NCI-H446 treated with DMSO at 0.1 percent for 48 hours (cell line): ENCODE measurements around the gene USP24.

ENCODE experiments used
- DNase-seq: peaks from one replicate; lab custom pipeline; 2025; lab: John Stamatoyannopoulos, UW

Gene USP24, protein sequence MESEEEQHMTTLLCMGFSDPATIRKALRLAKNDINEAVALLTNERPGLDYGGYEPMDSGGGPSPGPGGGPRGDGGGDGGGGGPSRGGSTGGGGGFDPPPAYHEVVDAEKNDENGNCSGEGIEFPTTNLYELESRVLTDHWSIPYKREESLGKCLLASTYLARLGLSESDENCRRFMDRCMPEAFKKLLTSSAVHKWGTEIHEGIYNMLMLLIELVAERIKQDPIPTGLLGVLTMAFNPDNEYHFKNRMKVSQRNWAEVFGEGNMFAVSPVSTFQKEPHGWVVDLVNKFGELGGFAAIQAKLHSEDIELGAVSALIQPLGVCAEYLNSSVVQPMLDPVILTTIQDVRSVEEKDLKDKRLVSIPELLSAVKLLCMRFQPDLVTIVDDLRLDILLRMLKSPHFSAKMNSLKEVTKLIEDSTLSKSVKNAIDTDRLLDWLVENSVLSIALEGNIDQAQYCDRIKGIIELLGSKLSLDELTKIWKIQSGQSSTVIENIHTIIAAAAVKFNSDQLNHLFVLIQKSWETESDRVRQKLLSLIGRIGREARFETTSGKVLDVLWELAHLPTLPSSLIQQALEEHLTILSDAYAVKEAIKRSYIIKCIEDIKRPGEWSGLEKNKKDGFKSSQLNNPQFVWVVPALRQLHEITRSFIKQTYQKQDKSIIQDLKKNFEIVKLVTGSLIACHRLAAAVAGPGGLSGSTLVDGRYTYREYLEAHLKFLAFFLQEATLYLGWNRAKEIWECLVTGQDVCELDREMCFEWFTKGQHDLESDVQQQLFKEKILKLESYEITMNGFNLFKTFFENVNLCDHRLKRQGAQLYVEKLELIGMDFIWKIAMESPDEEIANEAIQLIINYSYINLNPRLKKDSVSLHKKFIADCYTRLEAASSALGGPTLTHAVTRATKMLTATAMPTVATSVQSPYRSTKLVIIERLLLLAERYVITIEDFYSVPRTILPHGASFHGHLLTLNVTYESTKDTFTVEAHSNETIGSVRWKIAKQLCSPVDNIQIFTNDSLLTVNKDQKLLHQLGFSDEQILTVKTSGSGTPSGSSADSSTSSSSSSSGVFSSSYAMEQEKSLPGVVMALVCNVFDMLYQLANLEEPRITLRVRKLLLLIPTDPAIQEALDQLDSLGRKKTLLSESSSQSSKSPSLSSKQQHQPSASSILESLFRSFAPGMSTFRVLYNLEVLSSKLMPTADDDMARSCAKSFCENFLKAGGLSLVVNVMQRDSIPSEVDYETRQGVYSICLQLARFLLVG (N-terminal part only)

DNA sequence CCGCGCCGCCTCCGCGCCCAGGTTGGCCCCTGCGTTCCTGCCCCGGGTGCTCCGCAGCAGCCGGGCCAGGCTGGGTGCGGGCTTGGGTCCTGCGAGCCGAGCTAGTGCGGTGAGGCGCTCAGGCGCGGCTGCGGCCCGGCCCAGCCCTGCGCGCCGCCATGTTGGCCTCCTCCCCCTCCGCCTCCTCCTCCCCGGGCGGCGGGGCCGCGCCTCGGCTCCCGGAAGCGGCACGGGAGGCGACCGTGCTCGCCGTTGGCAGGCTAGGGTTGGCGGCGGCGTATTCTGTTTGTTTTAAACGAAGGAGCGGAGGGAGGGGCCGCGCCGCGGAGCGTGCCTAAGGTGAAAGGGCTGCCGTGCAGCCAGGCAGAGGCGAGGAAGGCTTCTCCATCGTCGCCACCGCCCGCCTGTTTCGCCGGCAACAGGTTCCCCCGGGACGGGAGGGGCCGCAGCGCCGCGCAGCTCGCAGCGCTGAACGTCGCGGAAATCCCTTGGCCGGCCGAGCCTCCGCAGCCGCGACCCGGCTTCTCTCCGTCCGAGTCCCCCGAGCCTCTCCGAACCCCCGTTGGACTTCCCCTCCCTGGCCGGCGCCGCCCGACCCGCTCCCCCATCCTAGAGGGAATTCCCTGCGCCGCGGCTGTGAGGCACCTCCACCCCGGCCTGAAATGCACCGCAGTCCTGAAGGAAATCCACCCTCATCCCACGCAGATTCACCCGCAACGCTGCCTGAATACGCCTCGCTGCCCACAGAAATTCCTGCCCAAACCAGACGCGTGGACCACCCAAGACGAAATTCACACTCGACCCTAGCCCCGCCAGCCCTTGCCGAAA is at the start of gene USP24:
Gene USP24, minus strand, starts transcription at position 171 of the 828 bp plus-strand sequence. CDS start 251 bp downstream, outside the sequence.
- DNase-seq, result peak; percentile 45

DNA sequence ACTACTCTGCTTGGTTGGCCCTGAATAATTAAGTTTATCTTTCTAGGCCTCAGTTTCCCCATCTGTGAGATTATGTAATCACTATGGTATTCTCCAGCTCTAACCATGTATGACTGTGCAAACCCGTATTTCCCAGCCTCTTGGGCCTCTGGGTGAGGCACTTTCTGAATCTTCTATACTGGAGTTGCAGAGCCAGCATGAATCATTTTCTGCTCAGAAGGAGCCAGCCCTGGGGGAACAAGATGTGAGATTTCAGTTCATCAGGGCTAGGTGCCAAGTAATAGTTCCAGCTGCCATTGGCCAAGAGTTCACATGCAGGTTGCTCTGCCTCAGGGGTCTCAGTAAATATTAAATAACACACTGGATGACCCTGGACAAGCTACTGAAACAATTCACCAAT is 47.7 kb upstream of the USP24 start:
- no peak for DNase-seq

DNA sequence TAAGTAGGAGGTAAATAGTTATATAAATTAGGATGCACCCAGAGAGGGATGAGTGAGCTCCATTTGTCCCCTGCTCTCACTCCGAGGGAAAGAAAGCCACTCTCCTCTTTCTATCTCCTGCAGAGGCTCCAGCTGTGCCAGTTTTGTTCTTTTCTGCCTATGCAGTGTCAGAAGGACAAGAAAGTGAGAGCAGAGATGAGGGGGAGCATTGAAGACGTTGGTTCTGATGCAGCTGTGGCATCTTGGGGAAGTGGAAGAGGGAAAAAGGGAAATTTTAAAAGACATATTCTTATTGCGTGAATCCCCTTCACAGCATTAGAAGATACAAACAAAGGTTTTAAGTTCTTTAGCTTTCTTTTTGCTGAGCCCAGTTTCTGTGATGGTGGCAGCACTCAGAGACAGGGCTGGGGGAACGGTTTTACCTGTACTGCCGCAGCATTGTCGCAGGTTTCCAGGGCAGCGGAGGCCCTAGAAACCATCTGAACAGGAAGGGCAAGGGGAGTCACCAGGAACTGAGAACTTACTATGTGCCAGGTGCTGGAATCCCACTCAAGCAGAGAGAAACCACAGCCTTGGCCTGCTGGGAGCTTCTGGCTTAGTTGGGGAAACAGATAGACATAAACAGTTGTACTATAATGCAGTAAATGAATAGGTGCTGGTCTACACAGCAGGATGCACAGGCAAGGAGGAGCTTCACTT is 44.9 kb upstream of the USP24 start:
- no peak for DNase-seq

DNA sequence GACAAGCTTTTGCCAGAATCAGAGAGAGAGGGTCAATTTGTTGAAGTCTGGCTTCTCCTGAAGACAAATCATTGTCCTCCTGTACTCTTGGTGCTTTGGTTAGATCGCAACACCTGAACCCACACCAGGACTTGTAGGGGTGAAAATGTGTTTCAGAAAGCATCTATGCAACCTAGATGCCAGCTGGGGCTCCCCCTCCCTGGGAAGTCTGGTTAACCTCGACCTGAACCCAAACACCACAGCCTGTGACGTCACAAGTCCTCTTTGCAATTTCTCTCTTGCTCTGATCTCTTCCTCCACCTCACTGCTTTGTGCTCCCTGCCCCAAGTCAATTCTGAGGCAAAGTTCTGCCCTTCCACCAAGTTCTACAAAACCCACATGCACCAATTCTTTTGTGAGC is 42.8 kb upstream of the USP24 start:
- no peak for DNase-seq

DNA sequence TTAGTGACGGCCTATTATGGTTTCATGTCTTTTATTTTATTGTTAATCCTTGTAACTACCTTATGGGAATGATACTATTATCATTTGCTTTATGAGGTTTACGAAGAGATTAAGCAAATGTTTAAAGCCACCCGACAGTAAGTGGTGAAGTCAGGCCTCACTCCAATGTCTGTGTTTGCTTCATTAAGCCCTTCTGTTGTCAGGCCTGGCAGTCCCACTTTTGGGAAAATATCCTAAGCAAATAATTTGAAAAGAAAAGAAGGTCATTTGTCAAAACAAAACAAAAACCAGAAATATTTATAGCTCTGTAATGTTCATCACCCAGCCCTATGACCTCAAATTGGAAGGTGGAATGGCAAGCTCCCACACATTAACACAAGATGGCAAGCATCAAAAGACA is 40.7 kb upstream of the USP24 start:
- DNase-seq, result peak; percentile 22

DNA sequence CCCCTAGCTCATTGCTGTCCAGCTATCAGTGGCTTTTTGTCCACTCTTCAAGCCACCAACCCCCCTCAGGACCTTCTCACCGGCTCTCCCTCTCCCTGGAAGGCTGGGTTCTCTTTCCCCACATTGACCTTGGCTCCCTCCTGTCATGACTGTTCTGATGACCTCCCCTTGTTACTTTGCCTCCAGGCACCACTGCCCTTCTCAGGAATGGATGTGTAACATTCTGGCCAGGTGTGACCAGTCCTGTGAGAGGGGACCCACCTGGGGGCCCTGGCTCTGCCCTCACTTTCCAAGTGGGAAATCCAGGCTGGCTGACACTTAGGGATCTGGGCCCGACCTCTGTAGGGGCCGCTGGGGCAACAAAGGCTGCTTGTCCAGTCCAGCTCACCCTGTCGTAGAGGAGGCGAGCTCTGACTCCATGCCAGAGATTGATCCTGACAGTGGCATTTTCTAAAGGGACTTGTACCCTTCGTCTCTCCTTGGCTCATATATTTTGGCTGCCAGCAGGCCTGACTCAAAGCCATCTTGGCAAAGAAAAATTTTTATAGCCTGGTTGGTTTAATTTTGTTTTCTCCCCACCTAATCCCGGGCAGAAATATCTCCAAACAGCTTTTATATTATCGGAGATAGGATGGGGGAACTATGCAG is 37.9 kb upstream of the USP24 start:
- DNase-seq, result no peak

DNA sequence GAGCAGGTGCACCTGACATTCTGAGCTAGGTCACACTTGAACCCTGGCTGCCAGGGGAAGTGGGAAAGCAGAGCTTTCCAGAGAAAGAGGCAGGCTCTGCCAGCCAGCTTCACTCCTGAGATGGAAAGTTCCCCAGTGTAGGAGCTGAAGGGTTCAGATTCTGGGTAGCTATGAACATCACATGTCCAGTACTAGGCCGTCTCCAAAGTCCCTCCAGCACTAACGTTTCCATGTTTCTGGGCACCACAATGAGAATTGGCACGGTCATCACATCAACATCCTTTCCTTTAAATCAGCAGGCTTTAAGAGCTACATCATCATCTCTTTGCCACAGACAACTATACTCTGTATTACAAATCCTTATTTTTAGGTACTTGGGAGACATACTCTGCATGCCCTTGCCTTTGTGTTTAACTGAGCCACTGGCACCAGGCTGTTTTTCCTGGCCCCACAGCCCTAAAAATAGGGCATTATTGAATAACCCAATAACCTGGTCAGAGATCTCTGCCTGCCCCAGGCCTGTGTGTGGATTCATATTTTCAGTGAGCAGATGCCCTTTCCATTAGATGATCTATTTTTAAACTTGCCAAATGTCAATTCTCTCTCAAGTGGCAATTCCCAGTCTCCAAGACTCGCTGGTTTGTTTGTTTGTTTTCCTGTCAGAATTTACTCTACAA is 35.4 kb upstream of the USP24 start:
- no peak for DNase-seq

DNA sequence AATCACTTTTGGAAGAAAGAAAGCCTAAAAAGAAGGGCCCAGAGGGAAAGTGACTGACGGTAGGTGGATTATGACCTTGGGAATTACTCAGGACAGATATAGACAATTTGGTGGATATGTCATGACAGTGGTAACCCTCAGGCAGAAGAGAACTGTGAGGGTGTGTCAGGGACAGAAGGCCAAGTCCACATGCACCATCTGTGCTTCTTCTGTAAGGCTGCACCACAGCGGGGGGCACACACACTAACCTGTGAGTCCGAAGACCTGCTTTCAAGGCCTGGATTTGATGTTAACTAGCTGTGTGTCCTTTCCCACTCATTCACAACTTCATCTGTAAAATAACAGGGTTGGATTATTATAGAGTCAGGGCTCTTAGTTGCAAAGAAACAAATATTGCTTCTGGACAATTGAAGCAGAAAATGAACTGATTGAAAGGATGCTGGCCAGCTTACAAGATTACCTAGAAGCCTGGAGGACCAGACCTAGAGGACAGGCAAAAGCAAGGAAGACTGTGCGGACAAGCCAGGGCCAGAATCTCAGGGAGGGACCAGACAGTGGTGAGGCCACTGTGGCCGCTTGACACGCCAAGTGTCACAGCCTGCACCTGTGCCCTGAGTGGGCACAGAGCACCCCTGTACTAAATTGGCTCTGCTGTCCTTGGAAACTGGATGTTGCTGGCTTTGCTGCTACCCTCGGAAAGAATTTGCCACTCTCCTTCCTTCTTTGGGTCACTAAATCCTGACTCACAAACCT is 34.7 kb upstream of the USP24 start:
- no peak for DNase-seq

DNA sequence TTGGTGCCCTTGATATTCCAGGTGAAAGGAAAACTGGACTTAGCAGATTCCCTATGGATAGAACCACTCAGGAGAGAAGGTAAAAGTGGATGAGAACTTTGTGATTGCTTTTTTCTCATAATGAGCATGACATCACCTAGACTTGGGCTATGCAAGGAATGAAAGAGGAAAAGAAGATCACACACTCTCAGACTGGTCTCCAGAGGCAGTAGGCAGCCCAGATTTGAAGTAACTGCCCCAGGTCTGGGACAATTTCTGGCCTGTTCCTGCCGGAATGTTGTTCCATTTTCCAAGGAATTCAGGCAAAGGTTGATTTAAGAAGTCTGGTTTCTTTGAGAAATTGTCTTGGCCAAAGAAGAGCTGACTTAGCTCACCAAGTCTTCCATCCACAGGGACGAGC is 31.7 kb upstream of the USP24 start:
- no peak for DNase-seq

DNA sequence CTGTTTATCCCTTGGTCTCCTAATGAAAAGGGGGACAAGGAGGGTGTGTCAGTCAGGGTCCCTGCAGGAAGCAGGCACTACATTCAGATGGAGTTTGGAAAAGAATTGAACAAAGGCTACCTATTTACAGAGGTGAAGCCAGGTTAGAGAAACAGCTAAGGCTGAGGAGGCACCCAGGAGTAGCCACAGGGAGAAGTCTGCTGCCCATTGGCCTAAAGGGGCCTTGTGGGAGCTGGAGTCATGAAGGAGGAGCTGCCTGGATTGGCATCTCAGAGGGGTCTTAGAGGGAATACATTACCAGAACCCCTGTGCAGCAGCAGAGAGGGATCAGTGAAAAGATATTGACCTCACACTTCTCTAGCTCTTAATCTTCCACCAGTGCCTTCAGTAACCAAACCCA is 31.2 kb upstream of the USP24 start:
- DNase-seq, result no peak

DNA sequence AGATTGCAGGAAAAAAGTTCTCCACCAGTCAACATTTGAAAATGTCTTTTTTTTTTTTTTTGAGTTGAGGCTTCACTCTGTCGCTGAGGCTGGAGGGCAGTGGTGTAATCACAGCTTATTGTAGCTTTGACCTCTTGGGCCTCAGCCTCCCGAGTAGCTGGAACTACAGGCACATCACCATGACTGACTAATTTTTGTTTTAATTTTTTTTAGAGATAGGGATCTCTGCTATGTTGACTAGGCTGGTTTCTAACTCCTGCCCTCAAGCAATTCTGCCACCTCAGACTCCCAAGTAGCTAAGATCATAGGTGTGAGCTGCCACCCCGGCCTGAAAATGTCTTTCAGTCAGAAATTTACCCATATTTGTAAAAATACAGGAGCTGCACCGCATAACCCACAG is 30.6 kb upstream of the USP24 start:
- no peak for DNase-seq

DNA sequence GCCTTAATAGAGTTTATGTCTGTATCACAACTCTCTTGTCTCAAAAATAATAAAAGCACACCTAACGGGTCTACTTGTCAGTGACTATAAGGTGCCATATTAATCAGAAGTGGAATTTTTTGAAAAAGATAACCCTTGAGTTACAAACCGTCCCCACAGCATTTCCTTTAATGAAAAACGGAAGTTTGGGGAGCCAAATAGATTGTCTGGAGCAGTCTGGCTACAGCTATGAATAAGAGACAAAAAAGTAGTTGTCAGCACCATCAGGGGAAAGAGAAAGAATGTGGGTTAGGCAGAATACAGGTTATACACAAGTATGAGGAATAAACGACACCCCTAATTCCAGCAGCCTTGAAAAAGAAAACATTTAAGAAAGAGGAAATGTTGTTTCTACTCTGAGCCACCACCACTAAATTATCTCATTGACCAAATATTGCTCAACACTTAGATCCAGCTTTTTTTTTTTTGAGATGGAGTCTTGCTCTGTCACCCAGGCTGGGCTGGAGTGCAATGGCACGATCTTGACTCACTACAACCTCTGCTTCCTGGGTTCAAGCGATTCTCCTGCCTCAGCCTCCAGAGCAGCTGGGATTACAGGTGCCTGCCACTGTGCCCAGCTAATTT is 29.4 kb upstream of the USP24 start:
- no peak for DNase-seq

DNA sequence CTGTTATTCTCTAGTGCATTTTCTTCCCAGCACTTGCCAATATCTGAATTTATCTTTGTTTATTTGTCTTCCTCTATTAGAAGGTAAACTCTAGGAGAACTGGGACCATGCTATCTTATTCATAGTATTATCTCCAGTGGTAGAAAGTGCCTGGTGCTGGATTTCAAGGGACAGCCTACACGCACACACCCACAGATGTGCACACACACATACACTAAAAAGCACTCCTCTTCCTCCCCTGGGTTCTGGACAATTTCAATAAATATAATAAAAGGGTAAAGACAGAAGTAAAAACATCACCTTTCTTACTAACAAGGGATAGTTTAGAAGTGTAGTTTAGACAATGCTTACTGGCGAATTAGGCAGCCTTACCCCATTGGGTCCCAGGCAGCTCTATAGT is 28.5 kb upstream of the USP24 start:
- DNase-seq, result no peak

DNA sequence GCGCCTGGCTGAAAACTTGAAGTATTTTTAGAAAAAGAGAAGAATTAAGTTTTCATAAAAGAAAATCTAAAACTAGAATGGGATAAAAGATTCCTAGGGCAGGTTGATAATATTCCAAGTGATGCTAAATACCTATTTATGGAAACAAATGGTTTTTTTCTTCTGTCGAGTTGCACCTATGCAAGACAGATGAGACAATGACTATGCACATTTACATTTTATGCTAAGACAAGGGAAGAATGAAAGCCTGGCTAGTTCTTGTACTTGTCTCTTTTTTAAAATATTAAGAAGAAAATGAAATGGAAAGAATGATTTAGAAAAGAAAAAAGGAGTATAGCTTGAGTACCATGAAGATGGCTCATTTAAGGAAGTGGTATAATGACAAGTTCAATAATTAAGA is 24.4 kb upstream of the USP24 start:
- no peak for DNase-seq

DNA sequence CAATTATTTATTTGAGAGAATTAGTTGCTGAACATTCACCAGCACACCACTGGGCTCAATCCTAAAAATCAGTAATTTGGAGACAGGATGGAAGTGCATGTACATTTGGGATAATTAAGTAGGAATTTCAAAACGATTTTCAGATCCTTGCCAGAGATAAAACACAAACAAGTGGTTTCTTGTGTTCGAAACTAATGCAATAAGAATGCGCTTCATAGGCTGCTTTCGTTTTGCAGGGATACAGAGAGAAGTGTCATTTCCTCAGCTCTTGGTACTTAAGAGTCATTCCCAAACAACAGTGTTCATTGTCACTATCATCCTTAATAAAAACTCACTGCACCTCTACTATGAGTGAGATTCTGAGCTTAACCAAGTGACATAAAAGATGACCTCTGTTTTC is 20.6 kb upstream of the USP24 start:
- no peak for DNase-seq

DNA sequence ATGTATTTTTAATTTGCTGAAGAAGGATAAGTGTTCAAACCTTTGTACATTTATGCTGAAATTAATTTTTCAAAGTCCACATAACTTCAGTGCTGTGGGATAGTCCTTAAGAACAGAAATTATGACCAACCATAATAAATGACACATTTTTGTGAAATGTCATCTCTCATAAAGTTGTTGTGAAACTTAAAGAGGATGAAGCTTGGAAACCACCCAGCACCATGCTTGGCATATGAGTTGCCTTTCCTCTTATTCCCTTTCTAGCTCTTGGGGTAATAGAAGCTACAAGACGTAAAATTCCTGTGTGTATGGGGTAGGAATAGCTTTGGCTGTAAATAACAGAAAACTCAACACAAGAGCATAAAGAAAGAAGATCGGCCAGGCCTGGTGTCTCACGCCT is 18.9 kb upstream of the USP24 start:
- DNase-seq, result no peak

DNA sequence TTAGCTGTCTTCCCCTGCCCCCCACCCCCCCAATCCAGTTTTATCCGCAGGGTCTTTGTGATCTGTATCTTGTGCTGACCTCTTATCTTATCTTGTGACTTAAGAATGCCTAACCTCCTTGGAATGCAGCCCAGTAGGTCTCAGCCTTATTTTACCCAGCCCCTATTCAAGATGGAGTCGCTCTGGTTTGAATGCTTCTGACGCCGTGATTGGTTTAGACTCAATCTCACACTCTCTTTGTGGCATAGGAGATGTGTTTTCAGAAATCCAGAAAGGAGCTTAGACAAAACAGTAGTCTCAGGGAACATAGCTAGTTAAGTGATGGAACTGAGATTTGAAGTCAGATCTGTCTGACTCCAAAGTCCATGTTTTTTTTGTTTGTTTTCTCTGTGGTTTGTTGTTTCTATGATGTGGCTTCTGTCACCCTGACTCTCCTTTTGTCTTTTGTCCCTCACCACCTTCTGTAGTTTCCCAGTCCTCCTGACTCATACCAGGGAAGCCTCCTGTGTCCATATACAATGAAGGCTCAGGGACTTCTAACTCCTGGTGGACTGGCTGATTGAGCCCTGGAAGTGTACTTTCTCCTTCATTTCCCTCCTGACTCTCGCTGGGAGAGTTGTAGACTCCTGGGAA is 18.1 kb upstream of the USP24 start:
- DNase-seq, result no peak
